Endothelial cell of umbilical vein (primary cell): ENCODE data around the gene CLEC16A. TPM values are rescaled to one million over a fixed set of nuclear protein-coding genes. Genes with fewer than 3 reads are reported as not detected.

ENCODE experiments used
- BruUV-seq: library from RNA; stranded (reverse); fragments of 400-500 nt; replicated peaks from 2 replicates; lab custom pipeline; 2021; lab: Mats Ljungman, UMichigan
- CTCF ChIA-PET: fragments of 300-600, 350-600 bp; sonication (Branson Sonifier 250); formaldehyde crosslinking; loops from one replicate; lab custom pipeline; 2021; ENCODE audit warnings: antibody characterized with exemption, inconsistent platforms; lab: Charles Lee
- POLR2A ChIA-PET: fragments of 300-600, 350-600 bp; sonication (Branson Sonifier 250); formaldehyde crosslinking; loops from one replicate; lab custom pipeline; 2021; ENCODE audit warnings: antibody characterized with exemption, inconsistent platforms; lab: Charles Lee
- DNase-seq: peaks from one replicate; pipeline ENCODE4 v3.0.0-alpha.2; 2011; ENCODE audit warnings: low read depth, low spot score
- FAIRE-seq: peaks from 2 replicates; lab custom pipeline; 2011; peaks lifted over from hg19 to GRCh38; lab: Jason Lieb, UNC
- H2AFZ ChIP-seq: 2 replicates; pipeline ENCODE4 v1.6.0; 2012; ENCODE audit warnings: low read depth, low read length, control low read depth, inconsistent platforms
- H3K27ac ChIP-seq: 2 replicates; pipeline ENCODE4 v1.5.1; 2011; ENCODE audit warnings: low read depth, mild to moderate bottlenecking, control low read depth, low read length, moderate library complexity; ENCODE audit not compliant: insufficient read depth
- H3K27me3 ChIP-seq, 2 experiments: 2 replicates each; pipeline versions ENCODE4 v1.6.0 to v1.6.1; 2011; ENCODE audit warnings: low read length in 2 of 2, mixed read lengths in 1 of 2; ENCODE audit not compliant: control insufficient read depth in 2 of 2, insufficient read depth in 2 of 2
- H3K36me3 ChIP-seq, 2 experiments: 2 replicates in 1 of 2; 3 replicates in 1 of 2; pipeline ENCODE4 v1.5.1; 2011; ENCODE audit warnings: low read length in 2 of 2, mild to moderate bottlenecking in 1 of 2, moderate library complexity in 1 of 2; ENCODE audit not compliant: control insufficient read depth in 2 of 2, insufficient read depth in 2 of 2; ENCODE audit errors: extremely low read depth in 1 of 2
- H3K4me1 ChIP-seq: 3 replicates; pipeline ENCODE4 v1.5.1; 2011; ENCODE audit warnings: mild to moderate bottlenecking, low read length; ENCODE audit not compliant: control insufficient read depth, insufficient read depth; ENCODE audit errors: extremely low read depth
- H3K4me2 ChIP-seq: 2 replicates; pipeline ENCODE4 v1.6.1; 2011; ENCODE audit warnings: low read length, control low read depth, mixed read lengths; ENCODE audit not compliant: insufficient read depth
- H3K4me3 ChIP-seq, 3 experiments: fragments of 200-600 bp in 1 of 3; sonication (generic), shearing (Covaris generic) in 1 of 3; replicated peaks in 1 of 3; 2 replicates each; pipeline ENCODE4 v1.5.1; 2011 to 2016; ENCODE audit warnings: control low read depth in 3 of 3, low read length in 3 of 3, mild to moderate bottlenecking in 2 of 3, inconsistent platforms in 1 of 3, low read depth in 1 of 3, moderate library complexity in 1 of 3; ENCODE audit not compliant: insufficient read depth in 1 of 3
- H3K79me2 ChIP-seq: 2 replicates; pipeline ENCODE4 v1.6.0; 2012; ENCODE audit warnings: low read length, inconsistent platforms; ENCODE audit not compliant: control insufficient read depth, insufficient read depth
- H3K9ac ChIP-seq: replicated peaks from 2 replicates; pipeline ENCODE3; 2011; ENCODE audit warnings: low read length, control low read depth; ENCODE audit not compliant: insufficient read depth; ENCODE audit errors: extremely low read depth
- H3K9me1 ChIP-seq: replicated peaks from 3 replicates; pipeline ENCODE4 v1.6.0; 2011; ENCODE audit warnings: mild to moderate bottlenecking, low read length; ENCODE audit not compliant: control insufficient read depth, insufficient read depth; ENCODE audit errors: extremely low read depth
- H3K9me3 ChIP-seq: replicated peaks from 2 replicates; pipeline ENCODE4 v1.5.1; 2012; ENCODE audit warnings: low read length, inconsistent platforms; ENCODE audit not compliant: control insufficient read depth, insufficient read depth
- H4K20me1 ChIP-seq: replicated peaks from 2 replicates; pipeline ENCODE3; 2011; ENCODE audit warnings: mild to moderate bottlenecking, low read length; ENCODE audit not compliant: control insufficient read depth, insufficient read depth; ENCODE audit errors: extremely low read depth
- EZH2 ChIP-seq: IDR thresholded peaks from 2 replicates; pipeline ENCODE4 v1.6.1; 2012; ENCODE audit warnings: borderline replicate concordance, low read depth, mild to moderate bottlenecking, moderate library complexity, low read length, inconsistent platforms; ENCODE audit not compliant: severe bottlenecking
- FOS ChIP-seq: IDR thresholded peaks from 2 replicates; pipeline ENCODE4 v1.6.1; 2011; ENCODE audit warnings: mild to moderate bottlenecking, low read length, moderate library complexity, borderline replicate concordance; ENCODE audit not compliant: insufficient read depth
- GATA2 ChIP-seq: IDR thresholded peaks from 2 replicates; pipeline ENCODE4 v1.7.0; 2011; ENCODE audit warnings: low read depth, mild to moderate bottlenecking, moderate library complexity, mixed read lengths, low read length; ENCODE audit not compliant: insufficient read length, insufficient read depth
- JUN ChIP-seq: IDR thresholded peaks from 2 replicates; pipeline ENCODE4 v1.6.1; 2011; ENCODE audit warnings: borderline replicate concordance, low read depth; ENCODE audit not compliant: insufficient read length, insufficient read depth
- MAX ChIP-seq: IDR thresholded peaks from 2 replicates; pipeline ENCODE4 v1.6.1; 2011; ENCODE audit not compliant: insufficient read depth, insufficient read length
- MYC ChIP-seq: IDR thresholded peaks from one replicate; pipeline ENCODE4 v1.6.1; 2011; ENCODE audit warnings: mild to moderate bottlenecking, low read depth, low read length
- POLR2A ChIP-seq: IDR thresholded peaks from 2 replicates; pipeline ENCODE4 v1.6.1; 2012; ENCODE audit warnings: low read depth, mild to moderate bottlenecking, control low read depth, low read length
- POLR2AphosphoS5 ChIP-seq: IDR thresholded peaks from 2 replicates; pipeline ENCODE4 v1.6.1; 2012; ENCODE audit warnings: low read depth, mild to moderate bottlenecking, control low read depth, low read length, moderate library complexity; ENCODE audit not compliant: insufficient read depth
- dilution Hi-C: fragments of 300-500 bp; cut with MboI; formaldehyde crosslinking; loops from one replicate; pipeline ENCODE4 v1.15.0; 2019; ENCODE audit warnings: low sequenced_read_pairs; ENCODE audit not compliant: extremely low pct_ligation_motif_present
- intact Hi-C: fragments of 100-400 bp; cut with micrococcal nuclease; formaldehyde crosslinking; loops from one replicate; pipeline ENCODE4 v1.10.0; 2022
- polyA plus RNA-seq, 4 experiments: library from polyadenylated mRNA; depleted of rRNA in 3 of 4; stranded (reverse) in 3 of 4; unstranded in 1 of 4; fragments of >200 nt; gene quantifications; 2 replicates each; pipeline versions ENCODE4 v1.2.1 to v1.2.3, GENCODE V29; 2011 to 2012; ENCODE audit warnings: missing spikeins in 1 of 4
- total RNA-seq: library from RNA; stranded (reverse); gene quantifications from 2 replicates; pipeline ENCODE4 v1.2.3, GENCODE V29; 2021
- TF ChIP-seq, protein P1 (sequence below), 2 donors: IDR thresholded peaks; 1 replicate in 1 of 2; 2 replicates in 1 of 2; pipeline ENCODE4 v1.5.1; 2011; ENCODE audit warnings: low read length in 2 of 2, mild to moderate bottlenecking in 2 of 2, moderate library complexity in 2 of 2, control low read depth in 1 of 2, inconsistent platforms in 1 of 2, low read depth in 1 of 2; ENCODE audit not compliant: insufficient read depth in 1 of 2; ENCODE audit errors: extremely low read depth in 1 of 2

The CLEC16A gene
- total and polyA plus RNA-seq, 2 donors (not counting 3 experiments of a cell fraction or from before 2014, with no cell fraction given) = 11.4 to 23.3 TPM

DNA sequence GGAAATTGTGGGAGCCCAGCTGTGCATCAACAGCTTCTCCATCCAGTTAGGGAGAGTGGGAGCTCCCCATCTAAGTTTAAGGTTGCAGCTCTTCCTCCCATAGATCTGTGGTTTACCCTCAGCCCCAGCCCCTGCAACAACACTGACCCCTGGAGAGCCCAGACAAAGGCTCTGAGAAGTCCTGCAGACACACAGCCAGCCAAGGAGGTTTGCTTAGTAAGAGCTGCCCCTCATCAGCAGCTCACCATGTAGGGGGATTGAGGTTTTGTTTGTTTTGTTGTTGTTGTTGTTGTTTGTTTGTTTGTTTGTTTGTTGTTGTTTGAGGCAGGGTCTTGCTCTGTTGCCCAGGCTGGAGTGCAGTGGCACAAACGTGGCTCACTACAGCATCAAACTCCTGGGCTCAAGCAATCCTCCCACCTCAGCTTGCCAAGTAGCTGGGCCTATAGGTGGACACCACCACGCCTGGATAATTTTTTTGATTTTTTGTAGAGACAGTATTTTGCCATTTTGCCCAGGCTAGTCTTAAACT lies 138.6 kb downstream of the CLEC16A start:
- DNase-seq = no peak
- Histone ChIP-seq H3K9ac (no peak overlapping the region), H4K20me1 (no peaks in the 10 kb centered on the region), H3K27me3 (no peaks in the 10 kb centered on the region), H3K9me1 (no peaks in the 10 kb centered on the region), H3K9me3 (no peaks in the 10 kb centered on the region), H3K36me3 (peaks cover 0 to 2% of the 10 kb centered on the region in 2 experiments), H3K4me2 (no peak overlapping the region), H3K4me1 (peaks cover 6% of the 10 kb centered on the region), H3K27ac (no peak overlapping the region), H3K4me3 (no peak overlapping the region), H3K79me2 (no peaks in the 10 kb centered on the region), H2AFZ (no peak overlapping the region)
- TF ChIP-seq JUN = no peak
- no peak for TF ChIP-seq POLR2A
- TF ChIP-seq, protein P1, sequence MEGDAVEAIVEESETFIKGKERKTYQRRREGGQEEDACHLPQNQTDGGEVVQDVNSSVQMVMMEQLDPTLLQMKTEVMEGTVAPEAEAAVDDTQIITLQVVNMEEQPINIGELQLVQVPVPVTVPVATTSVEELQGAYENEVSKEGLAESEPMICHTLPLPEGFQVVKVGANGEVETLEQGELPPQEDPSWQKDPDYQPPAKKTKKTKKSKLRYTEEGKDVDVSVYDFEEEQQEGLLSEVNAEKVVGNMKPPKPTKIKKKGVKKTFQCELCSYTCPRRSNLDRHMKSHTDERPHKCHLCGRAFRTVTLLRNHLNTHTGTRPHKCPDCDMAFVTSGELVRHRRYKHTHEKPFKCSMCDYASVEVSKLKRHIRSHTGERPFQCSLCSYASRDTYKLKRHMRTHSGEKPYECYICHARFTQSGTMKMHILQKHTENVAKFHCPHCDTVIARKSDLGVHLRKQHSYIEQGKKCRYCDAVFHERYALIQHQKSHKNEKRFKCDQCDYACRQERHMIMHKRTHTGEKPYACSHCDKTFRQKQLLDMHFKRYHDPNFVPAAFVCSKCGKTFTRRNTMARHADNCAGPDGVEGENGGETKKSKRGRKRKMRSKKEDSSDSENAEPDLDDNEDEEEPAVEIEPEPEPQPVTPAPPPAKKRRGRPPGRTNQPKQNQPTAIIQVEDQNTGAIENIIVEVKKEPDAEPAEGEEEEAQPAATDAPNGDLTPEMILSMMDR (IDR thresholded peaks at IDR 0.05; ENCODE audit: extremely low read depth in 1 of 2, insufficient read depth in 1 of 2, low read depth in 1 of 2, low read length in 2 of 2) = no peak
- TF ChIP-seq MYC = no peak
- no peak for TF ChIP-seq FOS
- no peak for TF ChIP-seq EZH2
- ChIA-PET POLR2A (no interaction called here), CTCF (interaction anchor here (0.6 kb wide), 1 partner anchor 9 kb away, joined by 3 read pairs; no protein-coding TSS in a partner anchor)
- dilution Hi-C loops (no loop called here), intact Hi-C loops (no loop called here)
- no TSS peak for BruUV-seq
- FAIRE-seq = no peak

- no peak overlapping the region for H3K4me3 ChIP-seq
- no peak overlapping the region for H3K27ac ChIP-seq
- H3K9ac ChIP-seq = no peak overlapping the region
- peaks cover 3% of the 10 kb centered on the region for H3K4me1 ChIP-seq
- H3K27me3 ChIP-seq = no peaks in the 10 kb centered on the region
- ChIA-PET POLR2A (no interaction called here), CTCF (no interaction called here)
- H4K20me1 ChIP-seq = no peaks in the 10 kb centered on the region
- no peaks in the 10 kb centered on the region for H3K79me2 ChIP-seq
- FAIRE-seq (no peak), DNase-seq (no peak)
- BruUV-seq = no TSS peak
- no peaks in the 10 kb centered on the region for H3K9me3 ChIP-seq
- dilution Hi-C loops (no loop called here), intact Hi-C loops (no loop called here)
- H3K36me3 ChIP-seq = peaks cover 0 to 2% of the 10 kb centered on the region in 2 experiments
- TF ChIP-seq POLR2A (no peak), MYC (no peak), MAX (no peak), POLR2AphosphoS5 (no peak), JUN (no peak), FOS (no peak), GATA2 (no peak), EZH2 (no peak)
- TF ChIP-seq, protein P1 (IDR thresholded peaks at IDR 0.05; ENCODE audit: extremely low read depth in 1 of 2, insufficient read depth in 1 of 2, low read depth in 1 of 2, low read length in 2 of 2) = no peak
- H3K4me2 ChIP-seq = no peak overlapping the region
- H3K9me1 ChIP-seq = no peaks in the 10 kb centered on the region
- no peak overlapping the region for H2AFZ ChIP-seq
Measured at GRCh38 chr16:11084484-11084875, 140.1 kb downstream of the CLEC16A start.
